Endothelial cell (in vitro differentiated cells): ENCODE results near the gene KIF20B. TPM values are rescaled to one million over a fixed set of nuclear protein-coding genes. Genes with fewer than 3 reads are reported as not detected.

Experiments
- DNase-seq: peaks from one replicate; pipeline ENCODE4 v3.0.0; 2021; ENCODE audit warnings: low spot score
- H3K27ac Mint-ChIP-seq: one replicate; pipeline ENCODE4 v1.8.0; 2021; ENCODE audit warnings: mixed read lengths, inconsistent platforms; ENCODE audit not compliant: unreplicated experiment
- H3K27me3 Mint-ChIP-seq: one replicate; pipeline ENCODE4 v1.8.0; 2021; ENCODE audit warnings: mild to moderate bottlenecking, moderate library complexity, mixed read lengths, inconsistent platforms; ENCODE audit not compliant: unreplicated experiment
- H3K36me3 Mint-ChIP-seq: one replicate; pipeline ENCODE4 v1.8.0; 2021; ENCODE audit warnings: mild to moderate bottlenecking, low read depth, mixed read lengths, inconsistent platforms; ENCODE audit not compliant: unreplicated experiment
- H3K4me1 Mint-ChIP-seq: one replicate; pipeline ENCODE4 v1.8.0; 2021; ENCODE audit warnings: mild to moderate bottlenecking, mixed read lengths, inconsistent platforms; ENCODE audit not compliant: unreplicated experiment
- H3K4me3 Mint-ChIP-seq: one replicate; pipeline ENCODE4 v1.8.0; 2021; ENCODE audit warnings: mild to moderate bottlenecking, mixed read lengths, inconsistent platforms; ENCODE audit not compliant: unreplicated experiment
- H3K9me3 Mint-ChIP-seq: one replicate; pipeline ENCODE4 v1.8.0; 2021; ENCODE audit warnings: mixed read lengths, inconsistent platforms; ENCODE audit not compliant: unreplicated experiment
- total RNA-seq: library from RNA; stranded (reverse); fragmentation: NEBNext Ultra II Directional; extraction: Animal tissue kit (Norgen Biotek cat#: 25700); gene quantifications from one replicate; pipeline ENCODE4 v1.2.1, GENCODE V29; 2021; ENCODE audit not compliant: unreplicated experiment
- TF ChIP-seq, protein P1 (sequence below): fragments of 200-600 bp; sonication (generic); IDR thresholded peaks from one replicate; pipeline ENCODE4 v1.5.0; 2021; ENCODE audit warnings: antibody characterized with exemption; ENCODE audit not compliant: unreplicated experiment

The KIF20B gene
- total RNA-seq, 1 donor from 2014 or later: 12.9 TPM

GRCh38 chr10:89706011-89706410 lies 4.6 kb downstream of the KIF20B start:
- no peaks in the 10 kb centered on the region for H3K36me3 Mint-ChIP-seq
- TF ChIP-seq, protein P1, sequence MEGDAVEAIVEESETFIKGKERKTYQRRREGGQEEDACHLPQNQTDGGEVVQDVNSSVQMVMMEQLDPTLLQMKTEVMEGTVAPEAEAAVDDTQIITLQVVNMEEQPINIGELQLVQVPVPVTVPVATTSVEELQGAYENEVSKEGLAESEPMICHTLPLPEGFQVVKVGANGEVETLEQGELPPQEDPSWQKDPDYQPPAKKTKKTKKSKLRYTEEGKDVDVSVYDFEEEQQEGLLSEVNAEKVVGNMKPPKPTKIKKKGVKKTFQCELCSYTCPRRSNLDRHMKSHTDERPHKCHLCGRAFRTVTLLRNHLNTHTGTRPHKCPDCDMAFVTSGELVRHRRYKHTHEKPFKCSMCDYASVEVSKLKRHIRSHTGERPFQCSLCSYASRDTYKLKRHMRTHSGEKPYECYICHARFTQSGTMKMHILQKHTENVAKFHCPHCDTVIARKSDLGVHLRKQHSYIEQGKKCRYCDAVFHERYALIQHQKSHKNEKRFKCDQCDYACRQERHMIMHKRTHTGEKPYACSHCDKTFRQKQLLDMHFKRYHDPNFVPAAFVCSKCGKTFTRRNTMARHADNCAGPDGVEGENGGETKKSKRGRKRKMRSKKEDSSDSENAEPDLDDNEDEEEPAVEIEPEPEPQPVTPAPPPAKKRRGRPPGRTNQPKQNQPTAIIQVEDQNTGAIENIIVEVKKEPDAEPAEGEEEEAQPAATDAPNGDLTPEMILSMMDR: no peak
- H3K4me3 Mint-ChIP-seq: no peak overlapping the region
- H3K27me3 Mint-ChIP-seq: no peaks in the 10 kb centered on the region
- no peak for DNase-seq
- no peak overlapping the region for H3K27ac Mint-ChIP-seq
- H3K9me3 Mint-ChIP-seq: no peaks in the 10 kb centered on the region
- H3K4me1 Mint-ChIP-seq: peaks cover 9% of the 10 kb centered on the region

DNA sequence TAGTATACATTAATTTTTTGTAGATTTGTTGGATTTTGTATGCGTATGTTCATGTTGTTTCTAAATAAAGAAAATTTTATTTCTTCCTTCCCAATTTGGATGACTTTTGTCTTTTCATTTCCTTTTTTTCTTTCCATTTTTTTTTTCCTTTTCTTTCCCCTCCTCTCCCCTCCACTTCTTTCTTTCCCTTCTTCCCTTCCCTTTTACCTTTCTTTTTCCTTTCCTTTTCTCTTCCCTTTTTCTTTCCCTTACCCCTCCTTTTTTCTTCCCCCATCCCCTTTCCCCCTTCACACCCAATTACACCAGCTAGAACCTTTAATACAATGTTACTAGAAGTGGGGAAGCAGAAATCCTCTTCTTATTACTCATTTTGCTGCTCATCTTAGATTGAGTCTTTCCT lies 6.0 kb downstream of the KIF20B start:
- Mint-ChIP-seq H3K36me3 (no peaks in the 10 kb centered on the region), H3K27ac (no peak overlapping the region), H3K4me3 (no peak overlapping the region), H3K4me1 (peaks cover 3% of the 10 kb centered on the region), H3K27me3 (no peaks in the 10 kb centered on the region), H3K9me3 (no peaks in the 10 kb centered on the region)
- TF ChIP-seq, protein P1: no peak
- DNase-seq: no peak

DNA sequence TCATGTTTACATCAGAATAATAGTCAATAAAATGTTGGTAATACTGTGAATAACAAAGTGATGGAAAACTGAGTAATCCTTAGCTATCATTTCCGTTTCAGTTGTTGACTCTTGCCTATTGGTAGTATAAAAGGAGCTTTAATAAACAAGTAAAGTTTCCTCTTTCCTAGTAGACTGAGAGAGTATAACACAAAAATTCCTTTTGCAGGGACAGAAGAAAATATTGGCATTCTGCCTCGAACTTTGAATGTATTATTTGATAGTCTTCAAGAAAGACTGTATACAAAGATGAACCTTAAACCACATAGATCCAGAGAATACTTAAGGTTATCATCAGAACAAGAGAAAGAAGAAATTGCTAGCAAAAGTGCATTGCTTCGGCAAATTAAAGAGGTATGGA lies 9.4 kb downstream of the KIF20B start:
- Mint-ChIP-seq H3K4me1 (no peaks in the 10 kb centered on the region), H3K9me3 (no peaks in the 10 kb centered on the region)

GRCh38 chr10:89734616-89735015 lies 33.2 kb downstream of the KIF20B start:
- H3K27me3 Mint-ChIP-seq: peaks cover 3% of the 10 kb centered on the region
- TF ChIP-seq, protein P1: no peak
- H3K36me3 Mint-ChIP-seq: no peaks in the 10 kb centered on the region
- H3K9me3 Mint-ChIP-seq: no peaks in the 10 kb centered on the region
- no peaks in the 10 kb centered on the region for H3K4me1 Mint-ChIP-seq
- no peak overlapping the region for H3K27ac Mint-ChIP-seq
- no peak overlapping the region for H3K4me3 Mint-ChIP-seq
- DNase-seq: no peak

More for the DNA sequence above, 9.4 kb downstream of the KIF20B start:
- no peak overlapping the region for H3K27ac Mint-ChIP-seq
- H3K36me3 Mint-ChIP-seq: no peaks in the 10 kb centered on the region
- H3K27me3 Mint-ChIP-seq: no peaks in the 10 kb centered on the region
- no peak for DNase-seq
- TF ChIP-seq, protein P1: no peak
- H3K4me3 Mint-ChIP-seq: no peak overlapping the region

DNA sequence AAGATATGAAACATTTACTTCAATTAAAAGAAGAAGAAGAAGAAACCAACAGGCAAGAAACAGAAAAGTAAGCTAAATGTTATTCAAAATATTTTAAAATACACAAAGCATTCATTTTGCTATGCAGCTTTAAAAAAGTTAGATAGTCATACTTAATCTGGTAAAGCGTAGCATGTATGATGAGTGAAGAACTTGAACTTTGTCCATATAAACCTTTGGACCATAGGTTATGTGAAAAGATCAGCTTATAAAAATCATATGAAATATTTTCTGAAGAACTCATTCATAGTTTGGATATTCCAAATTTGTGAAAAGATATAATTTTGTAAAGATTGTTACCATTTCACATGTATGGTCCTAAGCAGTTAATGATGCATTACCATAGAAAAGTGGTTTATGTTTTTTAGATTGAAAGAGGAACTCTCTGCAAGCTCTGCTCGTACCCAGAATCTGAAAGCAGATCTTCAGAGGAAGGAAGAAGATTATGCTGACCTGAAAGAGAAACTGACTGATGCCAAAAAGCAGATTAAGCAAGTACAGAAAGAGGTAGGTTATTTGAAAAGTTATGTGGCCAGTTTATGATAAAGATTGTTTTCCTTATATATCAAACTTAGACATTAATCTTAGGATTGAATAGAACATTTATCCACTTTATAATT lies 37.3 kb downstream of the KIF20B start:
- Mint-ChIP-seq H3K36me3 (no peaks in the 10 kb centered on the region), H3K4me1 (no peaks in the 10 kb centered on the region), H3K27me3 (peaks cover 3% of the 10 kb centered on the region), H3K9me3 (no peaks in the 10 kb centered on the region), H3K4me3 (no peak overlapping the region), H3K27ac (no peak overlapping the region)
- TF ChIP-seq, protein P1: no peak
- DNase-seq: no peak
